Tibial artery (tissue), 4 donors: Measurements from ENCODE around the gene UBN1.

Experiments used
- DNase-seq, 2 donors: peaks; one replicate each; pipeline ENCODE4 v3.0.0-alpha.2; 2019
- H3K27ac ChIP-seq, 2 donors: fragments of 200-600 bp; sonication (generic) in 1 of 2; 1 replicate in 1 of 2; 2 replicates in 1 of 2; pipeline ENCODE4 v1.5.1; 2018 to 2019; ENCODE audit warnings: mild to moderate bottlenecking in 1 of 2
- H3K27me3 ChIP-seq, 2 donors: fragments of 200-600 bp; sonication (generic) in 1 of 2; one replicate each; pipeline versions ENCODE4 v1.5.1 to v1.6.0; 2016 to 2019
- H3K36me3 ChIP-seq, 3 donors: fragments of 200-600 bp; sonication (generic) in 2 of 3; one replicate each; pipeline ENCODE4 v1.5.1; 2016 to 2019; ENCODE audit warnings: mild to moderate bottlenecking in 2 of 3
- H3K4me1 ChIP-seq, 4 donors: fragments of 200-600 bp; sonication (generic) in 2 of 4; 1 replicate in 3 of 4; 2 replicates in 1 of 4; pipeline ENCODE4 v1.5.1; 2016 to 2019
- H3K4me3 ChIP-seq, 2 donors: fragments of 200-600 bp; sonication (generic) in 1 of 2; 1 replicate in 1 of 2; 2 replicates in 1 of 2; pipeline ENCODE4 v1.5.1; 2018 to 2019; ENCODE audit warnings: mild to moderate bottlenecking in 2 of 2
- H3K9me3 ChIP-seq, 3 donors: fragments of 200-600 bp; sonication (generic) in 1 of 3; one replicate each; pipeline ENCODE4 v1.5.1; 2016 to 2019
- CTCF ChIP-seq, 2 experiments: fragments of 200-600 bp in 1 of 2; fragments of 450-650 bp in 1 of 2; IDR thresholded peaks; one replicate each; pipeline ENCODE4 v1.5.1; 2017 to 2019; ENCODE audit warnings: antibody characterized with exemption in 2 of 2, mild to moderate bottlenecking in 1 of 2, moderate library complexity in 1 of 2
- intact Hi-C: fragments of 100-400 bp; cut with DNase I; formaldehyde crosslinking; loops from one replicate; pipeline ENCODE4 v1.15.0; 2023; ENCODE audit warnings: low total_unique reads

The UBN1 gene

GRCh38 chr16:4832698-4833343 is 14.5 kb upstream of the UBN1 start:
- no peak overlapping the region for H3K4me3 ChIP-seq

GRCh38 chr16:4833584-4833983 is 13.7 kb upstream of the UBN1 start:
- intact Hi-C loops, result no loop called here
- H3K4me1 ChIP-seq, result no peaks in the 10 kb centered on the region
- no peaks in the 10 kb centered on the region for H3K9me3 ChIP-seq
- H3K36me3 ChIP-seq, result peaks cover 64 to 96% (median 76%) of the 10 kb centered on the region in 3 donors
- H3K27ac ChIP-seq, result no peak overlapping the region
- no peaks in the 10 kb centered on the region for H3K27me3 ChIP-seq
- TF ChIP-seq CTCF (IDR thresholded peaks at IDR 0.05), result no peak
- H3K4me3 ChIP-seq, result no peak overlapping the region
- DNase-seq, result no peak

More at GRCh38 chr16:4832698-4833343, 14.5 kb upstream of the UBN1 start:
- peaks cover 70 to 97% (median 77%) of the 10 kb centered on the region in 3 donors for H3K36me3 ChIP-seq
- H3K27me3 ChIP-seq, result no peaks in the 10 kb centered on the region
- H3K9me3 ChIP-seq, result no peaks in the 10 kb centered on the region
- no peak overlapping the region for H3K27ac ChIP-seq
- TF ChIP-seq CTCF (IDR thresholded peaks at IDR 0.05), result no peak
- intact Hi-C loops, result no loop called here
- no peaks in the 10 kb centered on the region for H3K4me1 ChIP-seq
- no peak for DNase-seq

GRCh38 chr16:4836727-4837126 is 10.6 kb upstream of the UBN1 start:
- H3K36me3 ChIP-seq, result peaks cover 55 to 96% (median 73%) of the 10 kb centered on the region in 3 donors
- DNase-seq, result no peak
- intact Hi-C loops, result no loop called here
- no peak overlapping the region for H3K4me3 ChIP-seq
- TF ChIP-seq CTCF (IDR thresholded peaks at IDR 0.05), result no peak
- no peaks in the 10 kb centered on the region for H3K4me1 ChIP-seq
- no peaks in the 10 kb centered on the region for H3K27me3 ChIP-seq
- no peaks in the 10 kb centered on the region for H3K9me3 ChIP-seq
- no peak overlapping the region for H3K27ac ChIP-seq

GRCh38 chr16:4837733-4838501 is 9.4 kb upstream of the UBN1 start:
- peaks cover 55 to 96% (median 73%) of the 10 kb centered on the region in 3 donors for H3K36me3 ChIP-seq

GRCh38 chr16:4839942-4840341 is 7.3 kb upstream of the UBN1 start:
- peaks cover 60 to 98% (median 91%) of the 10 kb centered on the region in 3 donors for H3K36me3 ChIP-seq
- DNase-seq, result no peak
- no peaks in the 10 kb centered on the region for H3K27me3 ChIP-seq
- peaks cover 0 to 3% (median 1%) of the 10 kb centered on the region in 4 donors for H3K4me1 ChIP-seq
- TF ChIP-seq CTCF (IDR thresholded peaks at IDR 0.05), result no peak
- H3K4me3 ChIP-seq, result no peak overlapping the region
- H3K9me3 ChIP-seq, result no peaks in the 10 kb centered on the region
- H3K27ac ChIP-seq, result no peak overlapping the region
- intact Hi-C loops, result no loop called here

More at GRCh38 chr16:4837733-4838501, 9.4 kb upstream of the UBN1 start:
- Histone ChIP-seq H3K9me3 (no peaks in the 10 kb centered on the region), H3K27ac (no peak overlapping the region), H3K27me3 (no peaks in the 10 kb centered on the region), H3K4me3 (no peak overlapping the region), H3K4me1 (no peaks in the 10 kb centered on the region)
- intact Hi-C loops, result no loop called here
- no peak for DNase-seq
- TF ChIP-seq CTCF (IDR thresholded peaks at IDR 0.05), result no peak
